Common myeloid progenitor, CD34-positive (primary cell): ENCODE results near the gene CNNM2. TPM values are rescaled to one million over a fixed set of nuclear protein-coding genes. Genes with fewer than 3 reads are reported as not detected.

Experiments used
- CTCF ChIA-PET: fragments of 350-600 bp; sonication (Branson Sonifier 250); formaldehyde crosslinking; loops from one replicate; lab custom pipeline; 2021; ENCODE audit warnings: antibody characterized with exemption; lab: Charles Lee
- POLR2A ChIA-PET: fragments of 350-600 bp; sonication (Branson Sonifier 250); formaldehyde crosslinking; loops from one replicate; lab custom pipeline; 2021; ENCODE audit warnings: antibody characterized with exemption; lab: Charles Lee
- DNase-seq, 3 donors: peaks; one replicate each; pipeline versions ENCODE4 v3.0.0 to v3.0.0-alpha.2; 2013
- H3K27ac ChIP-seq, 2 experiments: 1 replicate in 1 of 2; 2 replicates in 1 of 2; pipeline ENCODE4 v1.7.0; 2013; ENCODE audit warnings: inconsistent platforms in 2 of 2, low read length in 2 of 2, mild to moderate bottlenecking in 2 of 2, low read depth in 1 of 2, moderate library complexity in 1 of 2; ENCODE audit not compliant: severe bottlenecking in 2 of 2, insufficient read depth in 1 of 2, poor library complexity in 1 of 2
- H3K27me3 ChIP-seq, 5 experiments: replicated peaks in 2 of 5; 1 replicate in 3 of 5; 2 replicates in 2 of 5; pipeline versions ENCODE4 v1.6.1 to v1.7.0; 2013; ENCODE audit warnings: low read length in 4 of 5, mild to moderate bottlenecking in 2 of 5, moderate library complexity in 2 of 5, inconsistent platforms in 1 of 5; ENCODE audit not compliant: insufficient read depth in 5 of 5, control insufficient read depth in 4 of 5
- H3K36me3 ChIP-seq, 4 experiments: 1 replicate in 2 of 4; 2 replicates in 2 of 4; pipeline versions ENCODE4 v1.6.1 to v1.7.0; 2013; ENCODE audit warnings: low read length in 3 of 4, control low read depth in 1 of 4, mild to moderate bottlenecking in 1 of 4; ENCODE audit not compliant: control insufficient read depth in 4 of 4, insufficient read depth in 4 of 4
- H3K4me1 ChIP-seq, 4 experiments: 1 replicate in 3 of 4; 2 replicates in 1 of 4; pipeline versions ENCODE4 v1.6.1 to v1.7.1; 2013; ENCODE audit warnings: low read length in 3 of 4, mild to moderate bottlenecking in 3 of 4, control low read depth in 1 of 4, inconsistent platforms in 1 of 4, moderate library complexity in 1 of 4; ENCODE audit not compliant: control insufficient read depth in 4 of 4, insufficient read depth in 4 of 4; ENCODE audit errors: control extremely low read depth in 1 of 4
- H3K4me3 ChIP-seq, 7 experiments: 1 replicate in 4 of 7; 2 replicates in 3 of 7; pipeline versions ENCODE4 v1.5.1 to v1.7.0; 2013; ENCODE audit warnings: mild to moderate bottlenecking in 7 of 7, low read length in 6 of 7, moderate library complexity in 6 of 7, inconsistent platforms in 2 of 7, low read depth in 2 of 7, control low read depth in 1 of 7; ENCODE audit not compliant: insufficient read depth in 4 of 7, control insufficient read depth in 1 of 7; ENCODE audit errors: extremely low read depth in 1 of 7
- H3K9me3 ChIP-seq, 5 experiments: 1 replicate in 4 of 5; 2 replicates in 1 of 5; pipeline versions ENCODE4 v1.6.1 to v1.7.1; 2013; ENCODE audit warnings: low read length in 4 of 5, mild to moderate bottlenecking in 2 of 5, inconsistent platforms in 1 of 5, low read depth in 1 of 5, moderate library complexity in 1 of 5; ENCODE audit not compliant: control insufficient read depth in 4 of 5, insufficient read depth in 2 of 5; ENCODE audit errors: control extremely low read depth in 1 of 5
- WGBS: methylation state at CpG from one replicate; pipeline ENCODE4 v1.1.5; 2013; ENCODE audit not compliant: insufficient coverage; 5-methylcytosine and 5-hydroxymethylcytosine counted together
- polyA plus RNA-seq: library from polyadenylated mRNA; unstranded; fragments of 120-200 nt; gene quantifications from one replicate; pipeline ENCODE4 v1.2.1, GENCODE V29; 2013

Gene CNNM2
- polyA plus RNA-seq: 5.9 TPM

DNA sequence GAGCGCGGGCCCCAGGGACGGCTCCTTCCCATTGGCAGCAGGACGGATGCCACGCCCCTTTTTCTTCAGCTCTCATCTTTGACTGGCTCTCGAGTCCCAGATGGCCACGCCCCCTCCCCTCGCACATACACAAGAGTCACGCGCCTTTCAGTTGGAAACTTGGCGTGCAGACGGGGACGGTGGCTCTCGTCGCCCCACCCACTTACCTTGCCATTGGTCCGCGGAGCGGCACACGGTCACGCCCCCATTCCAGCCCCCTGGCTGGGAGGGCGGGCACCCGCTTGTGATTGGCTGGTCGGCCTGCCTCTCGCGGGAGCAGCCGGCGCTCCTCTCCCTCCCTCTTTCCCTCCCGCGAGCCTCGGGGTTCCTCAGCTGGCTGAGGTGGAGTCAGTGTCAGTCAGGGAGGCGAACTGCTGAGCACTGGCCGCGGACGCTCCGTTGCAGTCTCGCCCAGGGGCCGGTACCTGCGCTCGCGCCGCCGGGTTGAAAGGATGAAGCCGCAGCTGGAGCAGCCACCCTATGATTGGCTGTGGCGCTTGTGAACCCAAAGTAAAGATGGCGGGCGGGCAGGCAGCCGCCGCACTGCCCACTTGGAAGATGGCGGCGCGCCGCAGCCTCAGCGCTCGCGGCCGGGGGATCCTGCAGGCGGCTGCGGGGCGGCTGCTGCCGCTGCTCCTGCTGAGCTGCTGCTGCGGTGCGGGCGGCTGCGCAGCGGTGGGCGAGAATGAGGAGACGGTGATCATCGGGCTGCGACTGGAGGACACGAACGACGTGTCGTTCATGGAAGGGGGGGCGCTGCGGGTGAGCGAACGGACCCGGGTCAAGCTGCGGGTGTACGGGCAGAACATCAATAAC, at the start of gene CNNM2:
Gene CNNM2 (plus strand): TSS at position 333 of the 855 bp plus-strand sequence. CDS start 187 bp downstream, at position 520.
- POLR2A ChIA-PET: no interaction called here
- CTCF ChIA-PET: interaction anchor here (0.6 to 12.0 kb wide), 16 partner anchors 10 to 326 kb away, joined by 3 to 161 read pairs (median 4); no protein-coding TSS in a partner anchor
- under 1% methylated on average over 60 of the region's 80 CpGs for WGBS

DNA sequence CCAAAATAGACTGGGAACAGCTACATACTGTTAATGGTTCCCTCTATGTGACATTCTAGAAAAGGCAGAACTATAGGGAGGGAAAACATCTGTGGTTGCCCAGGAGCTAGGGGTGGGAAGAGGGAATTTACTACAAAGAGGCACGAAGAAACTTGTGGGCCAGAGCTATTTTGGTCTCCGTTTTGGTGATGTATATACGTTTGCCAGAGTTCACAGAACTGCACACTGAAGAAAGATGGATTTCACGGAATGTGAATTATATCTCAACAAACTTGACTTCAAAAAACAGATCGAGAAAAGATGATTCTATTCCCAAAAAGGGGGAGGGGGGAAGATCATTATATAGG, 49.2 kb upstream of the CNNM2 start:
- 49% methylated on average over 3 of the region's 5 CpGs for WGBS
- ChIA-PET CTCF (no interaction called here), POLR2A (interaction anchor here (0.6 kb wide), 1 partner anchor 26 kb away, joined by 3 read pairs; no protein-coding TSS in a partner anchor)
- no peaks in the 10 kb centered on the region for H3K9me3 ChIP-seq
- peaks cover 0 to 16% (median 0%) of the 10 kb centered on the region in 5 experiments for H3K27me3 ChIP-seq
- no peaks in the 10 kb centered on the region for H3K36me3 ChIP-seq
- H3K4me1 ChIP-seq: peaks cover 2 to 12% (median 7%) of the 10 kb centered on the region in 4 experiments
- H3K4me3 ChIP-seq: peak overlapping the region in 6 of 7 experiments; percentile 13 to 78 (median 48)
- no peak overlapping the region for H3K27ac ChIP-seq
- DNase-seq: no peak

More for the DNA sequence above, at the start of gene CNNM2:
- Histone ChIP-seq H3K4me1 (peaks cover 4 to 30% (median 24%) of the 10 kb centered on the region in 4 experiments), H3K27ac (peak within 1 kb of the TSS; percentile 68 to 87), H3K27me3 (peaks cover 0 to 5% (median 3%) of the 10 kb centered on the region in 5 experiments), H3K9me3 (no peaks in the 10 kb centered on the region), H3K36me3 (no peaks in the 10 kb centered on the region), H3K4me3 (peak within 1 kb of the TSS; percentile 83 to 96 (median 90))
- DNase-seq: peak; percentile 100

DNA sequence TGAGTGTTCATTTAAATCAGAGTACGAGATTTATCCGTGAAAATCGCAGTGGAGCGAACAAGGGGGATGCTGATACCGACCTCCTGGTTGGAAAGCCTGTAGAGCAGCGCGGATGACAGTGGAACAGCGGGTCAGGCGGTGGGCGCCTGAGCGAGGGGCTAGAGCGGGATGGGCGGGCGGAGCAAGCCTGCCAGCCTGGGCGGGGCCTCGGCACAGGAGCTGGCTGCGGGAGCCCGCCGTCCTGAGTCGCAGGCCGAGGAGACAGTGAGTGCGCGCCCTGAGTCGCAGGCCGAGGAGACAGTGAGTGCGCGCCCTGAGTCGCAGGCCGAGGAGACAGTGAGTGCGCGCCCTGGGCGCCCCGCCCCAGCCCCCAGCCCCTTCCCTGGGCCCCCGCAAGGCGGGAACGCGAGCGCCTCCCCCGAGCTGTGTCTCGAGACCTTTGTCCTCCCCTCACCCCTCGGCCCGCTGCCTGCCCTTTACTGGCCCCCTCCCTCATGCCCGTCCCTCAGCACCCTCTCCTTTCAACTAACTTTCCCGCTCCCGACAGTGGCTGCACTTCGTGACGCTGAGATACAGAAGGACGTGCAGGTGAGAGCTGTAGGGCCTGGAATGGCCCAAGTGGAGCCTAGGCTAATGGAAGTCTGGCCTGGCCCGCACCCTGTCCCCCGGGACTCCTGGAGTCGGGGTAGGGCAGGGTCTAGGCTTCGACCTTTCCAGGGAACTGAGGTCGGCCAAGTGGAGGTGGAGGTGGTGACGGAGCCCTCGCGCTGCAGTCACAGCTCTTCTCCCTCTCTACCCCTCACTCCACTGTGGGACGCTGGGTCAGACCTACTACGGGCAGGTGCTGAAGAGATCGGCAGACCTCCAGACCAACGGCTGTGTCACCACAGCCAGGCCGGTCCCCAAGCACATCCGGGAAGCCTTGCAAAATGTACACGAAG, 48.6 kb upstream of the CNNM2 start, which contains the start of gene AS3MT:
Gene AS3MT (plus strand): TSS at position 213 of the 941 bp plus-strand sequence. CDS start 123 bp downstream, at position 336.
- ChIA-PET CTCF (no interaction called here), POLR2A (interaction anchor here (0.6 kb wide), 1 partner anchor 27 kb away, joined by 3 read pairs; no protein-coding TSS in a partner anchor)
- H3K27ac ChIP-seq: no peak within 1 kb of the TSS
- H3K27me3 ChIP-seq: peaks cover 0 to 16% (median 0%) of the 10 kb centered on the region in 5 experiments
- peak; percentile 20 to 52 (median 37) for DNase-seq
- WGBS: 16% methylated on average over 51 of the region's 63 CpGs
- no peaks in the 10 kb centered on the region for H3K36me3 ChIP-seq
- H3K9me3 ChIP-seq: no peaks in the 10 kb centered on the region
- H3K4me3 ChIP-seq: peak within 1 kb of the TSS in 6 of 7 experiments; percentile 35 to 78 (median 51)
- peaks cover 2 to 12% (median 7%) of the 10 kb centered on the region in 4 experiments for H3K4me1 ChIP-seq

DNA sequence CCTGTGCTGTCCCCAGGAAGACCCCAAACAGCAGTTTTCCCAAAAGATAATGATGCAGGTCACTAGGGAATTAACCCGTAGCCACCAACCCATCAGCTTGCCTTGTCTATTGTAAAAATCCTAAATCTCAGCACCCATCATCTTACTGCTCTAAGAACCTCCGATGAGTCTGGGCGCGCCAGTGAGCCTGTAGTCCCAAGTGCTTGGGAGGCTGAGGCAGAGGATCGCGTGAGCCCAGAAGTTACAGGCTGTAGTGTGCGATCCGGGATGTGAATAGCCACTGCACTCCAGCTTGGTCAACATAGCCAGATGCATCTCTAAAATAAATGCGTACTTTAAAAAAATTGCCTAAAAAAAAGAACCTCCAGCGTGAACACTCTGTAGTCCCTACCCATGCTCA, 47.9 kb upstream of the CNNM2 start:
- no peak for DNase-seq
- Histone ChIP-seq H3K36me3 (no peaks in the 10 kb centered on the region), H3K27me3 (peaks cover 0 to 16% (median 0%) of the 10 kb centered on the region in 5 experiments), H3K27ac (no peak overlapping the region), H3K4me1 (peaks cover 2 to 12% (median 7%) of the 10 kb centered on the region in 4 experiments), H3K4me3 (no peak overlapping the region), H3K9me3 (no peaks in the 10 kb centered on the region)
- POLR2A ChIA-PET: no interaction called here
- WGBS: 99% methylated on average over 9 of the region's 10 CpGs
- CTCF ChIA-PET: no interaction called here

DNA sequence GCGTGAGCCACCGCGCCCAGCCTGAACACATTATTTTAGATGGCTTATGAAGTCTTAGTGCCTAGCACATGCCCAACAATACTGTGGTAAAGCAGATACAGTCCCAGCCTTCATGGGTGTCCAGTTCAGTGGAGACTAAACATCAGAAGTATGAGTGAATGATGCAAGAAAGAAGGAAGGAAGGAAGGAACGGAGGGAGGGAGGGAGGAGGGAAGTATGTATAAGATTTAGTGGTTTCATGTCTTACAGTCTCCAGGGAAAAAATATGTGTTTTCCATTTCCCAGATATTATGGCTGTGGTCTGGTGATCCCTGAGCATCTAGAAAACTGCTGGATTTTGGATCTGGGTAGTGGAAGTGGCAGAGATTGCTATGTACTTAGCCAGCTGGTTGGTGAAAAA, 45.9 kb upstream of the CNNM2 start:
- DNase-seq: no peak
- 88% methylated on average over 4 of the region's 4 CpGs for WGBS
- no peaks in the 10 kb centered on the region for H3K9me3 ChIP-seq
- peaks cover 0 to 16% (median 0%) of the 10 kb centered on the region in 5 experiments for H3K27me3 ChIP-seq
- CTCF ChIA-PET: no interaction called here
- H3K36me3 ChIP-seq: peaks cover 0 to 2% (median 0%) of the 10 kb centered on the region in 4 experiments
- H3K27ac ChIP-seq: no peak overlapping the region
- H3K4me1 ChIP-seq: peaks cover 2 to 12% (median 7%) of the 10 kb centered on the region in 4 experiments
- POLR2A ChIA-PET: no interaction called here
- H3K4me3 ChIP-seq: no peak overlapping the region

DNA sequence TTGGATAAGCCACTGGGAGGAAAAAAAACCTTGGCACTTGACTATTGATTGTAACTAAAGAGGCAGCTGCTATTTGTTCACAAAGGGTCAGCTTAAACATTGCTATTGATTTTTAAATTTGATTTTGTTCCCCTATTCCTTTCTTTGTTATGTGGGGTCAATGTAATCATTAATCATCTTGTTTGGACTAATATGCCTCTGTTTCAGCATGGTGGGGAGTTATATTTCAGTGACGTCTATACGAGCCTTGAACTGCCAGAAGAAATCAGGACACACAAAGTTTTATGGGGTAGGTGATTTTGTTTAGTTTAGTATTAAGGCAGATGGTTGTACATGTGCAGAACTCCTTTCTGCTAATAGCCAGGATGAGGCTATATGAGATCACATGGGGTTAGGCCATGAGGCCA, 41.3 kb upstream of the CNNM2 start:
- Histone ChIP-seq H3K36me3 (peaks cover 0 to 2% (median 0%) of the 10 kb centered on the region in 4 experiments), H3K27me3 (no peaks in the 10 kb centered on the region), H3K9me3 (no peaks in the 10 kb centered on the region), H3K4me1 (no peaks in the 10 kb centered on the region), H3K27ac (no peak overlapping the region), H3K4me3 (no peak overlapping the region)
- CTCF ChIA-PET: interaction anchor here (0.9 to 1.9 kb wide), 3 partner anchors 11 to 27 kb away, joined by 3 to 6 read pairs (median 4); no protein-coding TSS in a partner anchor
- 100% methylated on average over 2 of the region's 2 CpGs for WGBS
- POLR2A ChIA-PET: no interaction called here
- DNase-seq: no peak
